Measurements from ENCODE around the gene GALNT16.

GRCh38 chr14:69363964-69364363, 104.0 kb downstream of the GALNT16 start:
- TF ChIP-seq CTCF (IDR thresholded peaks at IDR 0.05) (no peak), POLR2A (IDR thresholded peaks at IDR 0.05) (no peak)
